Measurements from ENCODE around the gene ZGPAT. TPM values are rescaled to one million over a fixed set of nuclear protein-coding genes. Genes with fewer than 3 reads are reported as not detected.
A peak's percentile ranks its signal among the peaks of the same experiment; 100 is the strongest.

ZGPAT gene
- total and polyA plus RNA-seq, 2 of the 13 experiments (the other 11 are each of a cell fraction or from before 2014, with no cell fraction given): 23.0 to 41.9 TPM

DNA sequence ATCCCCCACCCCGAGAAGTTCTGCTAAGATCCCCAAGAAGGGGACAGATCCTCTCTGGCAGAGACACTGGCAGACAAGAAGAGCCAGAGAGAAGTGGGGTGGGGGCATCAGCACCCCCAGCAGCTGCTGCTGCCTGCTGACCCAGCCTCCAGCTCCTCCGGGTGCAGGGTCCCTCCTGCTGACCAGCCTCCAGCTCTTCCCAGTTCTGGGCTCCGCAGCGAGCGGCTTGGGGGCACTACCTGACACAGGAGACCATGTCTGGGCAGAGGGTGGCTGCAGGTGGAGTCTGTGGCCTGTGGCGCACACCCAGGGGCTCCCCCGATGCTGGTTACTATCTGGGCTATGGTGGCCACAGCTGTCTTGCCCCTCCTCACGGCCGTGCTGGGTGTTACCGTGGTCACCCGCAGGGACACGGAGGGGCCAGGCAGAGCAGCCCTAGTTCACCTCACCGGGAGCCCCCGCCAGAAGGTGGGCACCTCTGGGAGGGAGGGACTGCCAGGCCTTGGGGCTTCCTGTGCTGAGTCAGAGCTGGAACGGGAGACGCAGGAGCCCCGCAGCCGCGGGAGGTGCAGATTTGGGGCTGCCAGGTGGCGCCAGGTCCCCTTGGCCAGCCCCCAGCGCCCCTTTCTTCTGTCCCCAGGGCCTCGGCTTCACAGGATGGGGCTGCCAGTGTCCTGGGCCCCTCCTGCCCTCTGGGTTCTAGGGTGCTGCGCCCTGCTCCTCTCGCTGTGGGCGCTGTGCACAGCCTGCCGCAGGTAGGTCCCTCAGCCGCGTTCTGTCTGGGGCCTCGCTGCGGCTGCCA is 29.3 kb downstream of the ZGPAT start (continued):
- TF ChIP-seq CEBPG (CRISPR knock-in tag; IDR thresholded peaks at IDR 0.05) (0 out of 2 replicates have a peak, but pooled peaks have one; percentile 1), SMARCE1 (IDR thresholded peaks at IDR 0.05; ENCODE audit: borderline replicate concordance) (0 out of 2 replicates have a peak, but pooled peaks have one; percentile 0), REL (CRISPR knock-in tag; conservative IDR thresholded peaks at IDR 0.05) (no peak; the same call in 1 of the 2 replicates), ZNF367 (CRISPR knock-in tag; IDR thresholded peaks at IDR 0.05; ENCODE audit: borderline replicate concordance) (no peak), ZZZ3 (CRISPR knock-in tag; IDR thresholded peaks at IDR 0.05; ENCODE audit: borderline replicate concordance) (no peak; the same call in 1 of the 2 replicates), CBFB (CRISPR knock-in tag; IDR thresholded peaks at IDR 0.05) (peak; percentile 37; the same call in 1 of the 2 replicates), EZH2 (conservative IDR thresholded peaks at IDR 0.05; ENCODE audit: low read depth, low read length) (no peak), THYN1 (CRISPR knock-in tag; IDR thresholded peaks at IDR 0.05; ENCODE audit: borderline replicate concordance, low read depth) (no peak), WIZ (CRISPR knock-in tag; IDR thresholded peaks at IDR 0.05) (peak; percentile 2; the same call in 1 of the 2 replicates), FOXA3 (CRISPR knock-in tag; IDR thresholded peaks at IDR 0.05) (peak; percentile 4; the same call in 1 of the 2 replicates), ZNF10 (CRISPR knock-in tag; IDR thresholded peaks at IDR 0.05; ENCODE audit: borderline replicate concordance, low read depth) (no peak; the same call in 1 of the 2 replicates), GZF1 (CRISPR knock-in tag; IDR thresholded peaks at IDR 0.05) (0 out of 2 replicates have a peak, but pooled peaks have one; percentile 54), CHD4 (IDR thresholded peaks at IDR 0.05; ENCODE audit: borderline replicate concordance, low read length) (no peak), EED (CRISPR knock-in tag; IDR thresholded peaks at IDR 0.05) (peak; percentile 77), ZNF138 (CRISPR knock-in tag; IDR thresholded peaks at IDR 0.05; ENCODE audit: low read depth) (no peak; the same call in 1 of the 2 replicates), ZNF616 (CRISPR knock-in tag; IDR thresholded peaks at IDR 0.05; ENCODE audit: low read depth) (peak; percentile 18; the same call in 1 of the 2 replicates), ZBTB10 (CRISPR knock-in tag; IDR thresholded peaks at IDR 0.05; ENCODE audit: borderline replicate concordance) (0 out of 2 replicates have a peak, but pooled peaks have one; percentile 27), FLYWCH1 (CRISPR knock-in tag; IDR thresholded peaks at IDR 0.05) (no peak), ZNF205 (CRISPR knock-in tag; IDR thresholded peaks at IDR 0.05) (no peak), MTA3 (CRISPR knock-in tag; IDR thresholded peaks at IDR 0.05) (no peak), ZNF543 (CRISPR knock-in tag; IDR thresholded peaks at IDR 0.05) (no peak; the same call in 1 of the 2 replicates), ZFP82 (CRISPR knock-in tag; IDR thresholded peaks at IDR 0.05; ENCODE audit: borderline replicate concordance) (no peak), ZFP37 (CRISPR knock-in tag; IDR thresholded peaks at IDR 0.05; ENCODE audit: borderline replicate concordance) (no peak), KDM1A (CRISPR knock-in tag; IDR thresholded peaks at IDR 0.05) (no peak)
- TF ChIP-seq, protein P1, sequence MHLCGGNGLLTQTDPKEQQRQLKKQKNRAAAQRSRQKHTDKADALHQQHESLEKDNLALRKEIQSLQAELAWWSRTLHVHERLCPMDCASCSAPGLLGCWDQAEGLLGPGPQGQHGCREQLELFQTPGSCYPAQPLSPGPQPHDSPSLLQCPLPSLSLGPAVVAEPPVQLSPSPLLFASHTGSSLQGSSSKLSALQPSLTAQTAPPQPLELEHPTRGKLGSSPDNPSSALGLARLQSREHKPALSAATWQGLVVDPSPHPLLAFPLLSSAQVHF (CRISPR knock-in tag; IDR thresholded peaks at IDR 0.05): no peak
- TF ChIP-seq, protein P2, sequence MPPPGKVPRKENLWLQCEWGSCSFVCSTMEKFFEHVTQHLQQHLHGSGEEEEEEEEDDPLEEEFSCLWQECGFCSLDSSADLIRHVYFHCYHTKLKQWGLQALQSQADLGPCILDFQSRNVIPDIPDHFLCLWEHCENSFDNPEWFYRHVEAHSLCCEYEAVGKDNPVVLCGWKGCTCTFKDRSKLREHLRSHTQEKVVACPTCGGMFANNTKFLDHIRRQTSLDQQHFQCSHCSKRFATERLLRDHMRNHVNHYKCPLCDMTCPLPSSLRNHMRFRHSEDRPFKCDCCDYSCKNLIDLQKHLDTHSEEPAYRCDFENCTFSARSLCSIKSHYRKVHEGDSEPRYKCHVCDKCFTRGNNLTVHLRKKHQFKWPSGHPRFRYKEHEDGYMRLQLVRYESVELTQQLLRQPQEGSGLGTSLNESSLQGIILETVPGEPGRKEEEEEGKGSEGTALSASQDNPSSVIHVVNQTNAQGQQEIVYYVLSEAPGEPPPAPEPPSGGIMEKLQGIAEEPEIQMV (CRISPR knock-in tag; IDR thresholded peaks at IDR 0.05; ENCODE audit: low read depth): peak; percentile 75; the same call in 1 of the 2 replicates
